H1 (cell line): ENCODE data around the gene ATMIN. TPM values are rescaled to one million over a fixed set of nuclear protein-coding genes. Genes with fewer than 3 reads are reported as not detected.

Experiments used
- ASH2L ChIP-seq: fragments of 200-600, 300-600 bp; sonication (generic); IDR thresholded peaks from one replicate; pipeline ENCODE4 v1.7.1; 2017; ENCODE audit warnings: low read length
- BACH1 ChIP-seq: IDR thresholded peaks from 2 replicates; pipeline ENCODE4 v1.6.1; 2012; ENCODE audit warnings: low read length, improper control_type of control experiment
- EP300 ChIP-seq, 2 experiments: IDR thresholded peaks; 1 replicate in 1 of 2; 2 replicates in 1 of 2; pipeline ENCODE4 v1.6.1; 2011 to 2012; ENCODE audit warnings: low read depth in 2 of 2, low read length in 2 of 2, mild to moderate bottlenecking in 2 of 2, borderline replicate concordance in 1 of 2, inconsistent platforms in 1 of 2, moderate library complexity in 1 of 2
- POLR2A ChIP-seq, 2 experiments: IDR thresholded peaks; 1 replicate in 1 of 2; 2 replicates in 1 of 2; pipeline ENCODE4 v1.6.1; 2011; ENCODE audit warnings: low read depth in 2 of 2, low read length in 2 of 2, mild to moderate bottlenecking in 2 of 2; ENCODE audit errors: control extremely low read depth in 1 of 2
- RNF2 ChIP-seq: fragments of 200-900, 300-1000 bp; sonication (generic); IDR thresholded peaks from 2 replicates; pipeline ENCODE4 v1.7.1; 2016; ENCODE audit warnings: borderline replicate concordance, low read depth, mild to moderate bottlenecking, antibody characterized with exemption, low read length; ENCODE audit not compliant: poor library complexity, severe bottlenecking; ENCODE audit errors: missing control alignments
- RXRA ChIP-seq: IDR thresholded peaks from 2 replicates; pipeline ENCODE4 v1.6.1; 2011; ENCODE audit warnings: low read depth, mild to moderate bottlenecking, low read length, moderate library complexity; ENCODE audit not compliant: insufficient read depth
- SIX5 ChIP-seq: IDR thresholded peaks from 2 replicates; pipeline ENCODE4 v1.6.1; 2011; ENCODE audit warnings: mild to moderate bottlenecking, low read depth, low read length
- SUZ12 ChIP-seq: fragments of 200-600 bp; sonication (generic); IDR thresholded peaks from 2 replicates; pipeline ENCODE4 v1.6.1; 2012; ENCODE audit warnings: mild to moderate bottlenecking, inconsistent platforms, low read length, moderate library complexity, mixed read lengths
- TCF12 ChIP-seq: IDR thresholded peaks from 2 replicates; pipeline ENCODE4 v1.6.1; 2011; ENCODE audit warnings: low read depth, mild to moderate bottlenecking, low read length
- TEAD4 ChIP-seq: IDR thresholded peaks from 2 replicates; pipeline ENCODE4 v1.6.1; 2012; ENCODE audit warnings: low read depth, low read length, inconsistent platforms, mixed read lengths
- polyA plus RNA-seq, 7 experiments: library from polyadenylated mRNA; depleted of rRNA in 3 of 7; stranded (reverse) in 5 of 7; unstranded in 2 of 7; fragments of >200 nt in 5 of 7; fragments of 200-250 nt in 2 of 7; gene quantifications; 1 replicate in 5 of 7; 2 replicates in 1 of 7; 4 replicates in 1 of 7; pipeline versions ENCODE4 v1.2.1 to v1.2.3, GENCODE V29; 2011 to 2013; ENCODE audit warnings: missing spikeins in 2 of 7, mixed read lengths in 2 of 7
- total RNA-seq: library from RNA; stranded (reverse); fragmentation: NEBNext Ultra II Directional; extraction: Animal tissue kit (Norgen Biotek cat#: 25700); gene quantifications from 2 replicates; pipeline ENCODE4 v1.2.1, GENCODE V29; 2021

The ATMIN gene
- total and polyA plus RNA-seq, 2 of the 8 experiments (the other 6 are each of a cell fraction or from before 2014, with no cell fraction given): 34.8 to 59.8 TPM

- no peak for TF ChIP-seq RXRA
- TF ChIP-seq SIX5: no peak
- TF ChIP-seq ASH2L: no peak
- TF ChIP-seq TCF12: no peak
- TF ChIP-seq POLR2A (IDR thresholded peaks at IDR 0.05; ENCODE audit: control extremely low read depth in 1 of 2, low read depth in 2 of 2, low read length in 2 of 2): no peak
- no peak for TF ChIP-seq RNF2
- no peak for TF ChIP-seq SUZ12
- no peak for TF ChIP-seq TEAD4
- no peak for TF ChIP-seq BACH1
- TF ChIP-seq EP300 (IDR thresholded peaks at IDR 0.05; ENCODE audit: borderline replicate concordance in 1 of 2, low read depth in 2 of 2, low read length in 2 of 2): no peak
These were observed 30.8 kb upstream of the ATMIN start (continued) for GRCh38 chr16:81004646-81005353.
